Karpas-422 (cell line): Measurements from ENCODE around the gene TRIM47. TPM values are rescaled to one million over a fixed set of nuclear protein-coding genes. Genes with fewer than 3 reads are reported as not detected.
"Not testable (repeated sequence)": the region's sequence is repeated elsewhere in the genome, so short reads cannot be mapped to it uniquely, and the experiment has no call there.

Experiments
- DNase-seq: peaks from one replicate; pipeline ENCODE4 v3.0.0-alpha.2; 2015
- H2AFZ ChIP-seq: fragments of 200-600 bp; sonication (generic); 2 replicates; pipeline ENCODE4 v1.6.1; 2014; ENCODE audit warnings: antibody characterized with exemption, low read length, mixed read lengths
- H3K27ac ChIP-seq: fragments of 200-600 bp; sonication (generic); 2 replicates; pipeline ENCODE4 v1.5.1; 2014; ENCODE audit warnings: mild to moderate bottlenecking, low read length, moderate library complexity
- H3K27me3 ChIP-seq: fragments of 200-600 bp; sonication (generic); 2 replicates; pipeline ENCODE4 v1.6.1; 2014; ENCODE audit warnings: low read length, mixed read lengths
- H3K36me3 ChIP-seq: fragments of 200-600 bp; sonication (generic); 2 replicates; pipeline ENCODE4 v1.6.1; 2014; ENCODE audit warnings: low read length, mixed read lengths; ENCODE audit not compliant: insufficient read depth
- H3K4me1 ChIP-seq: fragments of 200-600 bp; sonication (generic); 2 replicates; pipeline ENCODE4 v1.6.1; 2014; ENCODE audit warnings: mild to moderate bottlenecking, low read length, mixed read lengths
- H3K4me2 ChIP-seq: fragments of 200-600 bp; sonication (generic); 2 replicates; pipeline ENCODE4 v1.6.1; 2014; ENCODE audit warnings: low read length, low read depth, mild to moderate bottlenecking; ENCODE audit not compliant: poor library complexity, severe bottlenecking
- H3K4me3 ChIP-seq: fragments of 200-600 bp; sonication (generic); 2 replicates; pipeline ENCODE4 v1.5.1; 2014; ENCODE audit warnings: mild to moderate bottlenecking, antibody characterized with exemption, low read length, mixed read lengths
- H3K79me2 ChIP-seq: fragments of 200-600 bp; sonication (generic); 2 replicates; pipeline ENCODE4 v1.6.1; 2014; ENCODE audit warnings: mild to moderate bottlenecking, low read length, mixed read lengths
- H3K9ac ChIP-seq: fragments of 200-600 bp; sonication (generic); 2 replicates; pipeline ENCODE4 v1.6.0; 2014; ENCODE audit warnings: low read length
- H3K9me2 ChIP-seq: fragments of 200-600 bp; sonication (generic), shearing (Covaris generic); replicated peaks from 2 replicates; pipeline ENCODE4 v1.6.0; 2014; ENCODE audit warnings: mild to moderate bottlenecking, low read length, moderate library complexity; ENCODE audit not compliant: insufficient read depth
- H3K9me3 ChIP-seq: fragments of 300-700, 200-600 bp; sonication (generic); 2 replicates; pipeline ENCODE4 v1.6.1; 2014; ENCODE audit warnings: low read length, mixed read lengths
- H4K20me1 ChIP-seq: fragments of 200-600 bp; sonication (generic); 2 replicates; pipeline ENCODE4 v1.6.1; 2014; ENCODE audit warnings: mild to moderate bottlenecking, antibody characterized with exemption, low read length, low read depth; ENCODE audit not compliant: insufficient read depth
- total RNA-seq: library from RNA; depleted of rRNA; stranded (reverse); fragments of >200 nt; shearing (Covaris generic); gene quantifications from 2 replicates; pipeline ENCODE4 v1.2.3, GENCODE V29; 2014; ENCODE audit warnings: low replicate concordance

TRIM47 gene
- total RNA-seq, 1 experiment from 2014 or later = 7.9 TPM

GRCh38 chr17:75861927-75862317, 16.5 kb downstream of the TRIM47 start:
- no peak overlapping the region for H3K4me2 ChIP-seq
- H3K4me3 ChIP-seq = no peak overlapping the region
- H3K27me3 ChIP-seq = no peaks in the 10 kb centered on the region
- no peaks in the 10 kb centered on the region for H3K79me2 ChIP-seq
- H3K36me3 ChIP-seq = no peaks in the 10 kb centered on the region
- no peak for DNase-seq
- peaks cover 24% of the 10 kb centered on the region for H3K4me1 ChIP-seq
- H2AFZ ChIP-seq = no peak overlapping the region
- H3K27ac ChIP-seq = no peak overlapping the region
- H4K20me1 ChIP-seq = no peaks in the 10 kb centered on the region
- H3K9me2 ChIP-seq = no peaks in the 10 kb centered on the region
- no peaks in the 10 kb centered on the region for H3K9me3 ChIP-seq
- H3K9ac ChIP-seq = no peak overlapping the region

- not testable (repeated sequence) for DNase-seq, H4K20me1 ChIP-seq, H3K9me3 ChIP-seq, H3K9ac ChIP-seq, H3K4me3 ChIP-seq, H3K27me3 ChIP-seq, H3K4me2 ChIP-seq, H3K36me3 ChIP-seq, H2AFZ ChIP-seq, H3K9me2 ChIP-seq
- Histone ChIP-seq H3K4me1 (peaks cover 29% of the 10 kb centered on the region), H3K79me2 (peaks cover 11% of the 10 kb centered on the region), H3K27ac (peak overlapping the region; percentile 71; the same call in 1 of the 2 replicates)
Observed at GRCh38 chr17:75859358-75859757, 19.0 kb downstream of the TRIM47 start.

GRCh38 chr17:75856062-75856756, 22.2 kb downstream of the TRIM47 start:
- H3K4me3 ChIP-seq = peak overlapping the region; percentile 94
- peak overlapping the region; percentile 95 for H3K4me2 ChIP-seq
- no peaks in the 10 kb centered on the region for H3K36me3 ChIP-seq
- H3K9me3 ChIP-seq = no peaks in the 10 kb centered on the region
- DNase-seq = peak; percentile 82
- no peaks in the 10 kb centered on the region for H4K20me1 ChIP-seq
- H3K79me2 ChIP-seq = peaks cover 18% of the 10 kb centered on the region
- no peaks in the 10 kb centered on the region for H3K27me3 ChIP-seq
- H3K9me2 ChIP-seq = no peaks in the 10 kb centered on the region
- peak overlapping the region; percentile 76 for H3K27ac ChIP-seq
- peak overlapping the region; percentile 98 for H3K9ac ChIP-seq
- peaks cover 29% of the 10 kb centered on the region for H3K4me1 ChIP-seq
- no peak overlapping the region for H2AFZ ChIP-seq

GRCh38 chr17:75855310-75856061, 22.9 kb downstream of the TRIM47 start, which contains the start of gene WBP2:
WBP2 (minus strand) TSS chr17:75855335; CDS start chr17:75855297, 38 bp downstream.
- peaks cover 29% of the 10 kb centered on the region for H3K4me1 ChIP-seq
- 0 out of 2 replicates have a peak within 1 kb of the TSS, but pooled peaks have one; percentile 52 for H2AFZ ChIP-seq

GRCh38 chr17:75854881-75855309, 23.5 kb downstream of the TRIM47 start:
- no peak for DNase-seq
- Histone ChIP-seq H3K9ac (peak overlapping the region; percentile 71), H3K4me1 (peaks cover 29% of the 10 kb centered on the region), H3K79me2 (peaks cover 18% of the 10 kb centered on the region), H3K27ac (no peak overlapping the region), H3K27me3 (no peaks in the 10 kb centered on the region), H3K36me3 (no peaks in the 10 kb centered on the region), H2AFZ (no peak overlapping the region), H3K4me3 (peak overlapping the region; percentile 71), H3K9me3 (no peaks in the 10 kb centered on the region), H3K4me2 (peak overlapping the region; percentile 80), H3K9me2 (no peaks in the 10 kb centered on the region), H4K20me1 (no peaks in the 10 kb centered on the region)

More at GRCh38 chr17:75855310-75856061, 22.9 kb downstream of the TRIM47 start, which contains the start of gene WBP2:
- no peaks in the 10 kb centered on the region for H3K36me3 ChIP-seq
- peak within 1 kb of the TSS; percentile 98 for H3K9ac ChIP-seq
- peak; percentile 100 for DNase-seq
- H3K27ac ChIP-seq = peak within 1 kb of the TSS; percentile 76
- peak within 1 kb of the TSS; percentile 94 for H3K4me3 ChIP-seq
- peaks cover 18% of the 10 kb centered on the region for H3K79me2 ChIP-seq
- no peaks in the 10 kb centered on the region for H3K9me2 ChIP-seq
- no peaks in the 10 kb centered on the region for H3K9me3 ChIP-seq
- no peaks in the 10 kb centered on the region for H3K27me3 ChIP-seq
- H3K4me2 ChIP-seq = peak within 1 kb of the TSS; percentile 95
- no peaks in the 10 kb centered on the region for H4K20me1 ChIP-seq

GRCh38 chr17:75854101-75854748, 24.2 kb downstream of the TRIM47 start:
- H3K4me3 ChIP-seq = peak overlapping the region; percentile 71
- peaks cover 18% of the 10 kb centered on the region for H3K79me2 ChIP-seq
- no peak for DNase-seq
- peaks cover 29% of the 10 kb centered on the region for H3K4me1 ChIP-seq
- H3K4me2 ChIP-seq = peak overlapping the region; percentile 80
- no peak overlapping the region for H2AFZ ChIP-seq
- no peaks in the 10 kb centered on the region for H4K20me1 ChIP-seq
- H3K9ac ChIP-seq = peak overlapping the region; percentile 71
- H3K36me3 ChIP-seq = no peaks in the 10 kb centered on the region
- H3K27ac ChIP-seq = no peak overlapping the region
- no peaks in the 10 kb centered on the region for H3K9me2 ChIP-seq
- H3K27me3 ChIP-seq = no peaks in the 10 kb centered on the region
- no peaks in the 10 kb centered on the region for H3K9me3 ChIP-seq

- H3K9ac ChIP-seq = no peak overlapping the region
- DNase-seq = no peak
- no peaks in the 10 kb centered on the region for H3K27me3 ChIP-seq
- H3K4me3 ChIP-seq = no peak overlapping the region
- no peaks in the 10 kb centered on the region for H4K20me1 ChIP-seq
- no peak overlapping the region for H3K27ac ChIP-seq
- no peak overlapping the region for H3K4me2 ChIP-seq
- peaks cover 23% of the 10 kb centered on the region for H3K4me1 ChIP-seq
- H3K9me2 ChIP-seq = no peaks in the 10 kb centered on the region
- no peaks in the 10 kb centered on the region for H3K9me3 ChIP-seq
- no peaks in the 10 kb centered on the region for H3K36me3 ChIP-seq
- H3K79me2 ChIP-seq = peaks cover 18% of the 10 kb centered on the region
- no peak overlapping the region for H2AFZ ChIP-seq
Observed at GRCh38 chr17:75853433-75853832, 24.9 kb downstream of the TRIM47 start.

GRCh38 chr17:75851693-75851991, 26.7 kb downstream of the TRIM47 start:
- H3K27me3 ChIP-seq, H2AFZ ChIP-seq, H3K36me3 ChIP-seq, H3K9me2 ChIP-seq, H3K9ac ChIP-seq, DNase-seq, H3K4me3 ChIP-seq, H3K9me3 ChIP-seq, H4K20me1 ChIP-seq, H3K4me2 ChIP-seq, H3K27ac ChIP-seq: not testable (repeated sequence)
- Histone ChIP-seq H3K79me2 (peaks cover 18% of the 10 kb centered on the region), H3K4me1 (peaks cover 14% of the 10 kb centered on the region)
